HG03095 (cell line): ENCODE measurements around the gene LPCAT4.
"Not testable (repeated sequence)": the region's sequence is repeated elsewhere in the genome, so short reads cannot be mapped to it uniquely, and the experiment has no call there.

ENCODE experiments used
- ATAC-seq: cut with Tn5 transposase; IDR thresholded peaks from one replicate; pipeline ENCODE4 v1.9.1; 2021; ENCODE audit warnings: moderate library complexity; ENCODE audit not compliant: unreplicated experiment

The LPCAT4 gene

GRCh38 chr15:34364041-34364440 lies 3.0 kb downstream of the LPCAT4 start:
- no peak for ATAC-seq

GRCh38 chr15:34362047-34362773 lies 4.8 kb downstream of the LPCAT4 start:
- ATAC-seq: no peak

- no peak for ATAC-seq
Measured at GRCh38 chr15:34361278-34361677, 5.7 kb downstream of the LPCAT4 start.

- no peak for ATAC-seq
Measured at GRCh38 chr15:34360298-34360697, 6.7 kb downstream of the LPCAT4 start.

DNA sequence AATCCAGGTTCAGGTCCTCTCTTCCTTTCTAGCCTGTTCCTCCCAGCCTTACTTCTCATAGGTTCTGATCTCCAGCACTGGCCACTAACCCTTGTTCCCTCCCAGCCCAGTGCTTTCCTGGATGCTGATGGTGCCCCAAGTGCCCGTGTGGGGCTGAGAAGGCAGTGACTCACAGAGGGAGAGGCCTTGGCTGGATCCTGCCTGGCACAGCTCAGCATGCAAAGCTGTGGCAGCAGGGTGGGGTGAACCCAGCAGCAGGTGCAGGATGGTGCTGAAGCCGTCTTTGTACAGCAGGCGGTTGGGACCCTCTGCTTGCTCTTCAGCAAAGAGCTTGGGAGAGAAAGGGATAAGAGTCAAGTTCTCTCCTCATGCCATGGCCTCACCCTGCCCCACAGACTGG lies 7.6 kb downstream of the LPCAT4 start:
- no peak for ATAC-seq

- ATAC-seq: no peak
Measured at GRCh38 chr15:34358948-34359347, 8.0 kb downstream of the LPCAT4 start.

- no peak for ATAC-seq
Measured at GRCh38 chr15:34358367-34358766, 8.6 kb downstream of the LPCAT4 start.

GRCh38 chr15:34357653-34358052 lies 9.3 kb downstream of the LPCAT4 start:
- ATAC-seq: no peak

GRCh38 chr15:34355241-34355640 lies 11.8 kb downstream of the LPCAT4 start:
- no peak for ATAC-seq

GRCh38 chr15:34354286-34354685 lies 12.7 kb downstream of the LPCAT4 start:
- no peak for ATAC-seq

- no peak for ATAC-seq
Measured at GRCh38 chr15:34353627-34354026, 13.4 kb downstream of the LPCAT4 start.

GRCh38 chr15:34352996-34353395 lies 14.0 kb downstream of the LPCAT4 start:
- not testable (repeated sequence) for ATAC-seq

- ATAC-seq: no peak
Measured at GRCh38 chr15:34349769-34350168, 17.2 kb downstream of the LPCAT4 start.

DNA sequence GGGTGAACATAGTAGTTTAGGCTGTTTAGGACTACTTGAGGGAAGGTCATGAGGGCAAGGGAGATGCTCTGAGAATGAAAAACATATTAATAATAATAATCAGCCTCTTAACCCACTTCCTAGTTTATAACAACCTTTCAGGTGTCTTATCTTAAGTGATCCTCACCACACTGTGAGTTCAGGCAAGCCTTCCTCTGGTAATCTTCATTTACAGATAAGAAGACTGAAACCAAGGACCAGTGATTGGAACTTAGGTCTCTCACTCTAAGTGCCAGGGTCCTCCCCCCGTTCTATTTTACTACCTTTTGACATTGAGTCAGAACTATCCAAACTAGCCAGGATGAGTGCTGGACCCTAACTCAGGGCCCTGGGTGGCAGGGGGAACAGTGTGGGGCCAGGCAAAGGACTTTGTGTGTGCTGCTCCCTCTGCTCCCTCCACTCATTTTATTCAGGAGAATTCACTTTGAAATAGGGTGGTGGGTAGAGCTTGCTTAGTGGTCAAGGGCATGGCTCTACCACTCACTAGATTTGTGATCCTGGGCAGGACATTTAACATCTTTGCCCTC lies 18.2 kb downstream of the LPCAT4 start:
- no peak for ATAC-seq

DNA sequence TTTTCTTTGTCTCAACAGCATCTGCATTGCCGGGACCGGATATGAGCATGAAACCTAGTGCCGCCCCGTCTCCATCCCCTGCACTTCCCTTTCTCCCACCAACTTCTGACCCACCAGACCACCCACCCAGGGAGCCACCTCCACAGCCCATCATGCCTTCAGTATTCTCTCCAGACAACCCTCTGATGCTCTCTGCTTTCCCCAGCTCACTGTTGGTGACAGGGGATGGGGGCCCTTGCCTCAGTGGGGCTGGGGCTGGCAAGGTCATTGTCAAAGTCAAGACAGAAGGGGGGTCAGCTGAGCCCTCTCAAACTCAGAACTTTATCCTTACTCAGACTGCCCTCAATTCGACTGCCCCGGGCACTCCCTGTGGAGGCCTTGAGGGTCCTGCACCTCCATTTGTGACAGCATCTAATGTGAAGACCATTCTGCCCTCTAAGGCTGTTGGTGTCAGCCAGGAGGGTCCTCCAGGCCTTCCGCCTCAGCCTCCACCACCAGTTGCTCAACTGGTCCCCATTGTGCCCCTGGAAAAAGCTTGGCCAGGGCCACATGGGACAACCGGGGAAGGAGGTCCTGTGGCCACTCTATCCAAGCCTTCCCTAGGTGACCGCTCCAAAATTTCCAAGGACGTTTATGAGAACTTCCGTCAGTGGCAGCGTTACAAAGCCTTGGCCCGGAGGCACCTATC lies 18.9 kb downstream of the LPCAT4 start:
- ATAC-seq: no peak

- ATAC-seq: peak; percentile 85
Measured at GRCh38 chr15:34342737-34343575, 24.0 kb downstream of the LPCAT4 start, which contains the start of the genes NOP10 and NUTM1. TSS of gene NOP10 (minus strand) at chr15:34343136. CDS start at chr15:34343073, 63 bp downstream. TSS of gene NUTM1 (plus strand) at chr15:34343315. CDS start at chr15:34343697, 382 bp downstream.

GRCh38 chr15:34342213-34342736 lies 24.7 kb downstream of the LPCAT4 start:
- ATAC-seq: not testable (repeated sequence)

DNA sequence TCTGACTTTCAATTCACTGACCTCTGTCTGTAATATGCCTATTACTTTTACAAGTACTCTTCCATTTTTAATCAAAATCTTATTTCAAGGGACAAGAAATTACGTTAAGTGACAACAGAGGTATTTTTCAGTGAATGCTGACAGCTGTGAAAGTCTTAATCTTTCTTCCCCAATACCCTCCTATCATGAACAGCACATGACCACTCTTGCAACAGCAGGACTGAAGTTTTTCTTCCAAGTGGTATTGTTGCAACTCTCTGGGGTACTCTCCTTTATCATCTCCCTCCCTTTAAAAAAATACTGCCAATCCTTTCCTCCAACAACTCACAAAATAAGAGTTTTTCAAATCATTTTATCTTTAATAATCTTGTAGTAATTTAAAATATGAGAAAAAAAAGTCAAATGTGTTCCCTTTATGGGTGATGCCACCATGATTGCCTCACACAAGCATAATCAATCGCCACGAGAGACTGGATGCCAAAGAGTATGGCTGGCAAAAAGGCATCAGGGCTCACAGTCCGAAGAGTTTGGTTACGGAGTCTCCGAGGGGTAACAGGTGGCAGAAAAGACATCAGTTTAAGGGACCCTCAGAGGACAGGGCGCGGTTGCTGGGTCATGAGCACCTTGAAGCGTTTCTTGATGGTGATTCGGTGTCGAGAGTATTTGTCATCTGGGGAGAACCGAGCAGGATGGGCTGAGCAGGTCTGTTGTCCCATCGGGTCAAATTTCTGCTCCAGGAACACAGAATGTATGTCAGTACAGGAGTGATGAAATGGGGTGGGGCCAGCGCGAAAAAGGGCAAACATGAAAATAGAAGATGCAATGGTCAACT lies 25.4 kb downstream of the LPCAT4 start:
- ATAC-seq: no peak

DNA sequence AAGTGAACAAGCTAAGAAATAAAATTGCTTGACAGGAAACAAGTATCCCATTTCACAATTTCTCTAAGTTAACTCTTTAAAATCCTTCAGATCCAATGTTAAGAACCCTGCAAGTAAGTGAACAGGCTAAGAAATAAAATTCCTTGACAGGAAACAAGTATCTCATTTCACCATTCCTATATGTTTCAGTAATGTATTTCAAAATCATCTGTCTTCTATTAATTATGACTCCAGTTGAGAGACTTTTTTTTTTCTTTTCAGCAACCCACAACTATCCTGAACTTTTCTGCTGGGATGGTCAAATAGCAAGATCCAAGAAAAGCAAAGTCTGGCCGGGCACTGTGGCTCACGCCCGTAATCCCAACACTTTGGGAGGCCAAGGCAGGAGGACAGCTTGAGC lies 27.1 kb downstream of the LPCAT4 start:
- ATAC-seq: no peak

DNA sequence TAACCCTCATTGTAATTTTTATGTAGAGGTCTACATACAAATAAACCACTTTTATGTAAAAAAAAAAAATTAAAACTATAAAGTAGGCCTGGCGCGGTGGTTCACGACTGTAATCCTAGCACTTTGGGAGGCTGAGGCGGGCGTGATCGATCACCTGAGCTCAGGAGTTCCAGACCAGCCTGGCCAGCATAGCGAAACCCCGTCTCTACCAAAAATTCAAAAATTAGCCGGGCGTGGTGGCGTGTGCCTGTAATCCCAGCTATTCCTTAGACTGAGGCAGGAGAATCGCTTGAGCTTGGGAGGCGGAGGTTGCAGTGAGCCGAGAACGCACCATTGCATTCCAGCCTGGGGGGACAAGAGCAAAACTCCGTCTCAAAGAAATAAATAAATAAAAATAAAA lies 28.6 kb downstream of the LPCAT4 start:
- ATAC-seq: no peak
